Parathyroid adenoma (tissue), 2 donors: ENCODE data around the gene DPY30.

Source experiments
- H2AFZ ChIP-seq: fragments of 300-600 bp; sonication (generic); one replicate; pipeline ENCODE4 v1.7.0; 2017; ENCODE audit warnings: antibody characterized with exemption, mild to moderate bottlenecking
- H3K27ac ChIP-seq: fragments of 300-600 bp; sonication (generic); one replicate; pipeline ENCODE4 v1.7.0; 2017
- H3K27me3 ChIP-seq: fragments of 300-600 bp; sonication (generic); one replicate; pipeline ENCODE4 v1.7.0; 2017; ENCODE audit warnings: low read length; ENCODE audit not compliant: control insufficient read depth, insufficient read depth
- H3K36me3 ChIP-seq: fragments of 300-600 bp; sonication (generic); one replicate; pipeline ENCODE4 v1.7.0; 2017; ENCODE audit warnings: low read length; ENCODE audit not compliant: control insufficient read depth, insufficient read depth
- H3K4me1 ChIP-seq: fragments of 300-600 bp; sonication (generic); one replicate; pipeline ENCODE4 v1.7.0; 2017; ENCODE audit warnings: control low read depth
- H3K4me2 ChIP-seq: fragments of 300-600 bp; sonication (generic); one replicate; pipeline ENCODE4 v1.7.0; 2017; ENCODE audit warnings: low read length
- H3K4me3 ChIP-seq: fragments of 300-600 bp; sonication (generic); one replicate; pipeline ENCODE4 v1.7.0; 2017; ENCODE audit warnings: low read depth, low read length
- H3K79me2 ChIP-seq: fragments of 300-600 bp; sonication (generic); one replicate; pipeline ENCODE4 v1.7.0; 2017; ENCODE audit warnings: control low read depth
- H3K9ac ChIP-seq: fragments of 300-600 bp; sonication (generic); one replicate; pipeline ENCODE4 v1.7.0; 2017; ENCODE audit warnings: mild to moderate bottlenecking
- H3K9me3 ChIP-seq: fragments of 300-600 bp; sonication (generic); one replicate; pipeline ENCODE4 v1.7.0; 2017; ENCODE audit warnings: low read length; ENCODE audit not compliant: control insufficient read depth
- CTCF ChIP-seq: fragments of 300-600 bp; sonication (generic); IDR thresholded peaks from one replicate; pipeline ENCODE4 v1.7.0; 2017; ENCODE audit warnings: antibody characterized with exemption, mild to moderate bottlenecking
- donor health status: primary hyperparathyroidism.

Gene DPY30

GRCh38 chr2:31992025-31992579 is 47.5 kb downstream of the DPY30 start:
- Histone ChIP-seq H3K4me3 (no peak overlapping the region), H3K4me2 (no peak overlapping the region), H3K79me2 (peaks cover 26% of the 10 kb centered on the region), H2AFZ (no peak overlapping the region), H3K27me3 (no peaks in the 10 kb centered on the region), H3K27ac (no peak overlapping the region), H3K4me1 (no peaks in the 10 kb centered on the region), H3K9ac (no peak overlapping the region), H3K9me3 (no peaks in the 10 kb centered on the region), H3K36me3 (no peaks in the 10 kb centered on the region)
- no peak for TF ChIP-seq CTCF

- Histone ChIP-seq H3K4me1 (no peaks in the 10 kb centered on the region), H3K9me3 (no peaks in the 10 kb centered on the region), H3K4me3 (no peak overlapping the region), H3K27me3 (no peaks in the 10 kb centered on the region), H3K9ac (no peak overlapping the region), H3K27ac (no peak overlapping the region), H3K79me2 (peaks cover 29% of the 10 kb centered on the region), H3K4me2 (no peak overlapping the region), H3K36me3 (no peaks in the 10 kb centered on the region), H2AFZ (no peak overlapping the region)
- no peak for TF ChIP-seq CTCF
Observed at GRCh38 chr2:31989946-31990345, 49.7 kb downstream of the DPY30 start.

- no peak overlapping the region for H2AFZ ChIP-seq
- H3K27ac ChIP-seq = no peak overlapping the region
- H3K4me2 ChIP-seq = no peak overlapping the region
- TF ChIP-seq CTCF = no peak
- H3K4me3 ChIP-seq = no peak overlapping the region
- no peaks in the 10 kb centered on the region for H3K27me3 ChIP-seq
- no peaks in the 10 kb centered on the region for H3K9me3 ChIP-seq
- H3K4me1 ChIP-seq = no peaks in the 10 kb centered on the region
- no peak overlapping the region for H3K9ac ChIP-seq
- H3K36me3 ChIP-seq = no peaks in the 10 kb centered on the region
- peaks cover 42% of the 10 kb centered on the region for H3K79me2 ChIP-seq
Observed at GRCh38 chr2:31987454-31988220, 52.0 kb downstream of the DPY30 start.

- H3K9ac ChIP-seq = no peak overlapping the region
- no peak for TF ChIP-seq CTCF
- H3K4me1 ChIP-seq = no peaks in the 10 kb centered on the region
- H2AFZ ChIP-seq = no peak overlapping the region
- no peak overlapping the region for H3K4me3 ChIP-seq
- no peaks in the 10 kb centered on the region for H3K36me3 ChIP-seq
- no peak overlapping the region for H3K4me2 ChIP-seq
- peaks cover 40% of the 10 kb centered on the region for H3K79me2 ChIP-seq
- H3K9me3 ChIP-seq = no peaks in the 10 kb centered on the region
- H3K27me3 ChIP-seq = no peaks in the 10 kb centered on the region
- no peak overlapping the region for H3K27ac ChIP-seq
Observed at GRCh38 chr2:31986906-31987305, 52.7 kb downstream of the DPY30 start.
